ENCODE data around the gene TMEM272. TPM values are rescaled to one million over a fixed set of nuclear protein-coding genes. Genes with fewer than 3 reads are reported as not detected.

TMEM272 gene
- total RNA-seq, 4 donors from 2014 or later = 0.13 to 0.74 (median 0.16) TPM; not detected in 1

GRCh38 chr13:51882570-51883225, 37.7 kb upstream of the TMEM272 start:
- TF ChIP-seq, protein P1, sequence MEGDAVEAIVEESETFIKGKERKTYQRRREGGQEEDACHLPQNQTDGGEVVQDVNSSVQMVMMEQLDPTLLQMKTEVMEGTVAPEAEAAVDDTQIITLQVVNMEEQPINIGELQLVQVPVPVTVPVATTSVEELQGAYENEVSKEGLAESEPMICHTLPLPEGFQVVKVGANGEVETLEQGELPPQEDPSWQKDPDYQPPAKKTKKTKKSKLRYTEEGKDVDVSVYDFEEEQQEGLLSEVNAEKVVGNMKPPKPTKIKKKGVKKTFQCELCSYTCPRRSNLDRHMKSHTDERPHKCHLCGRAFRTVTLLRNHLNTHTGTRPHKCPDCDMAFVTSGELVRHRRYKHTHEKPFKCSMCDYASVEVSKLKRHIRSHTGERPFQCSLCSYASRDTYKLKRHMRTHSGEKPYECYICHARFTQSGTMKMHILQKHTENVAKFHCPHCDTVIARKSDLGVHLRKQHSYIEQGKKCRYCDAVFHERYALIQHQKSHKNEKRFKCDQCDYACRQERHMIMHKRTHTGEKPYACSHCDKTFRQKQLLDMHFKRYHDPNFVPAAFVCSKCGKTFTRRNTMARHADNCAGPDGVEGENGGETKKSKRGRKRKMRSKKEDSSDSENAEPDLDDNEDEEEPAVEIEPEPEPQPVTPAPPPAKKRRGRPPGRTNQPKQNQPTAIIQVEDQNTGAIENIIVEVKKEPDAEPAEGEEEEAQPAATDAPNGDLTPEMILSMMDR (IDR thresholded peaks at IDR 0.05) = no peak
- DNase-seq (ENCODE audit: low spot score) (no peak), ATAC-seq (ENCODE audit: low FRiP score) (no peak)

GRCh38 chr13:51881296-51881695, 36.3 kb upstream of the TMEM272 start:
- TF ChIP-seq, protein P1 (IDR thresholded peaks at IDR 0.05) = no peak
- DNase-seq (ENCODE audit: low spot score) = no peak
- no peak for ATAC-seq (ENCODE audit: low FRiP score)

DNA sequence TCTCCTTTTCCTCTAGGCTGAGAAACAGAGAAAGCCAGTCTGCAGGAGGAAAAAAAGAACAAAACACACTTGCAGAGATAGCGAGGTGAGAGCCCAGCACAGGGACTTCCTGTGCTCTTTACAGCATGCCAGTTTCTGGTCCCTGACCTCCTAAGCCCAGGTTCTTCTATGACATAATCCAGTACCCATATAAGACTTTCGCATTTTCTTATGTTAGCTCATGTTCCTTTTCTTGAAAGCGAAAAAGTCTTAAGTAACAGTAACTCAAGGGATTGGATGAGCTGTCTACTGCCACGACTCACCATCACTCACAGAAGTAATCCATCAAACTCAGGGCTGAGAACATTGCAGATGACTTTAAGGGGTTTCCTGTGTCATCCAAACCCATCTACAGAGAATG, 34.2 kb upstream of the TMEM272 start:
- TF ChIP-seq, protein P1 (IDR thresholded peaks at IDR 0.05) = no peak

GRCh38 chr13:51874651-51875050, 29.7 kb upstream of the TMEM272 start:
- DNase-seq (ENCODE audit: low spot score) (no peak), ATAC-seq (ENCODE audit: low FRiP score) (no peak)
- TF ChIP-seq, protein P1 (IDR thresholded peaks at IDR 0.05) = no peak

More for the DNA sequence above, 34.2 kb upstream of the TMEM272 start:
- DNase-seq (ENCODE audit: low spot score) = no peak
- ATAC-seq (ENCODE audit: low FRiP score) = no peak

- ATAC-seq (ENCODE audit: low FRiP score) (no peak), DNase-seq (ENCODE audit: low spot score) (no peak)
- TF ChIP-seq, protein P1 (IDR thresholded peaks at IDR 0.05) = no peak
Observed at GRCh38 chr13:51873837-51874236, 28.9 kb upstream of the TMEM272 start.

DNA sequence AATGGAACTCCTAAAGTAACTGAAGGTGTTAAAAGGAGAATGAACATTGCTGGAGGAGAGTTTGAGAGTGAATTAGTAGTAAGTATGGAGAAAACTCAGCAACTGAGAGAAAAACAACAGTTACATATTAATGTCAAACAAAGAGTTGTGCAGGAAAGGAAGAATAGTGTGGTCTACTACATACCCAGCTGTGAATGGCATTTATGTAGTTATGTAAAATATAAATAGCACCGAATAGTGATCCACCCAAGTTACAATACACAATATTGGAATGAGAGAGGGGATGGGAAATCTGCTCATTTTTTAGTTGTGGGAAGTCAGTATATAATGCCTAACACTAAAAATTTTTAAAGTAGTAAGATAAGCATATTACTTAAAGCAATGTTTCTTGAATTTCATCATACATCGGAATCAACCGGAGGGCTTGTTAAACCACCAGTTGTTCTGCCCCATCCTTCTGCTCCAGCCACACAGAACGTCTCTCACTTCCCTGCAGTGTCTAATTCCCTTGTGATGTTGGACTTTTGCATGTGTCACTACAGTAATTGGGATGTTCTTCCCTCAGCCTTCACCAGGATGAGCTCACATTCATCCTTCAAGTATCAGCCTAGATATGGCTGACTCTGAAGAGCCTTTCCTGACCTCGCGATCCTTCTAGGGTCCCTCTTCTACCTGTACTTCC, 28.3 kb upstream of the TMEM272 start:
- ATAC-seq (ENCODE audit: low FRiP score) = no peak
- DNase-seq (ENCODE audit: low spot score) = no peak
- TF ChIP-seq, protein P1 (IDR thresholded peaks at IDR 0.05) = no peak

GRCh38 chr13:51870616-51871015, 25.6 kb upstream of the TMEM272 start:
- TF ChIP-seq, protein P1 (IDR thresholded peaks at IDR 0.05) = no peak
- no peak for DNase-seq (ENCODE audit: low spot score)
- ATAC-seq (ENCODE audit: low FRiP score) = no peak
